ENCODE measurements around the gene MAMDC4. TPM values are rescaled to one million over a fixed set of nuclear protein-coding genes. Genes with fewer than 3 reads are reported as not detected.

Gene MAMDC4
- total RNA-seq, 1 donor, result 0.81 TPM

GRCh38 chr9:136899196-136899595 lies 47.0 kb downstream of the MAMDC4 start:
- DNase-seq (ENCODE audit: low read depth), result no peak
- no peak for TF ChIP-seq CTCF (IDR thresholded peaks at IDR 0.05; ENCODE audit: insufficient read depth, low read length)
- H3K4me3 ChIP-seq (ENCODE audit: low read depth, low read length), result no peak overlapping the region

DNA sequence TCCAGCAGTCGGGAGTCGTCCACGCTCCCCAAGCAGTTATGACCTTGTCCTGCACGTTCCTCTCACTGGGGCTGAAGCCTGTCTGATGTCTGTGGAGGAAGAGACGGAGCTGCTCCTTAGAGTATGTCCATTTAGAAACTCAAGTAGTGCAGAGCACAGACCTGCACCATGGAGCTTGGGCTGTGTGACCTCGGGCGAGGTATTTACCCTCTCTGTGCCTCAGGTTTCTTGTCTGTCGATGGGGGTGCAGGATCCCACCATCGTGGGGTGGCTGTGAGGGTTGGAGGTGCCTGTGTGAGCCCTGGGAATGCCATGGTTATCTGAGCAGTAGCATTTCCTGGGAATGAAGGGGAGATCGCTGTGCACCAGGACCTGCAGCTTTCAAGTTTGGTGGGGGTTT lies 48.4 kb downstream of the MAMDC4 start:
- no peak overlapping the region for H3K4me3 ChIP-seq (ENCODE audit: low read depth, low read length)
- no peak for DNase-seq (ENCODE audit: low read depth)
- TF ChIP-seq CTCF (IDR thresholded peaks at IDR 0.05; ENCODE audit: insufficient read depth, low read length), result no peak

GRCh38 chr9:136900988-136901515 lies 48.9 kb downstream of the MAMDC4 start:
- no peak overlapping the region for H3K4me3 ChIP-seq (ENCODE audit: low read depth, low read length)
- no peak for TF ChIP-seq CTCF (IDR thresholded peaks at IDR 0.05; ENCODE audit: insufficient read depth, low read length)
- DNase-seq (ENCODE audit: low read depth), result no peak

- no peak for TF ChIP-seq CTCF (IDR thresholded peaks at IDR 0.05; ENCODE audit: insufficient read depth, low read length)
- no peak overlapping the region for H3K4me3 ChIP-seq (ENCODE audit: low read depth, low read length)
- peak; percentile 51 for DNase-seq (ENCODE audit: low read depth)
Observed at GRCh38 chr9:136901516-136902258, 49.5 kb downstream of the MAMDC4 start.

DNA sequence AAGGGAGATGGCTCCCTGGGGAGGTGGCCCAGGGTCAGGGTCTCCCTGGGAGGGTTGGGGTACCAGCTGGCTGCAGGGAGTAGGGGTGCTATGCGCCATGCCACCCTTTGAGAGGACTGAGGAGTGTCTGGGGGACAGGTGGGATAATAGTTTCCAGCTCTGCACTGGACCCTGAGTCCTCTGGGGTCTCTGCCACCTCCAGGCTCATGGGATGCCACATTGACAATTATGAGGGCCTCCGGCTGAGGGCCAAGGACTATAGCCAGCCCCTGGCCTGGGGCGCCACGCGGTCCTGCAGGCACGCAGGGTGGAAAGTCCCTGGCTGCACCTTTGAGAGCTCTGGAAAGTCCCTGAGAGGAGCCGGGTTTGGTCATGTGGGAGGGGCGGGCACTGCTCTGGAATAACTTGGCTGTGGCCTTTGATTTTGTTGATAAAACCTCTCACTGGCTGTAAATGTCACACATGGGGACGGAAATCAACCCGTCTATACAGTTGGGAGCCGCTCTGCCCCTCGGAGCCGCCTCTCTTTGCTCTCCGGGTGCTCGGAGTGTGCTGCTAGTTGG lies 50.2 kb downstream of the MAMDC4 start:
- peak; percentile 83 for DNase-seq (ENCODE audit: low read depth)

GRCh38 chr9:136903041-136903554 lies 51.0 kb downstream of the MAMDC4 start:
- no peak for DNase-seq (ENCODE audit: low read depth)
- no peak for TF ChIP-seq CTCF (IDR thresholded peaks at IDR 0.05; ENCODE audit: insufficient read depth, low read length)

More for the DNA sequence above, 50.2 kb downstream of the MAMDC4 start:
- no peak overlapping the region for H3K4me3 ChIP-seq (ENCODE audit: low read depth, low read length)
- no peak for TF ChIP-seq CTCF (IDR thresholded peaks at IDR 0.05; ENCODE audit: insufficient read depth, low read length)

More at GRCh38 chr9:136903041-136903554, 51.0 kb downstream of the MAMDC4 start:
- H3K4me3 ChIP-seq (ENCODE audit: low read depth, low read length), result no peak overlapping the region
